Endodermal cell (in vitro differentiated cells): ENCODE measurements around the gene TAF3. TPM values are rescaled to one million over a fixed set of nuclear protein-coding genes. Genes with fewer than 3 reads are reported as not detected.

Experiments
- DNase-seq: peaks from one replicate; pipeline ENCODE4 v3.0.0-alpha.2; 2017
- H3K27ac ChIP-seq: 2 replicates; pipeline ENCODE4 v1.5.1; 2013; ENCODE audit warnings: mild to moderate bottlenecking, low read depth, low read length, moderate library complexity
- H3K27me3 ChIP-seq: 2 replicates; pipeline ENCODE4 v1.6.1; 2013; ENCODE audit warnings: mild to moderate bottlenecking, low read length, moderate library complexity; ENCODE audit not compliant: insufficient read depth, control insufficient read depth, poor library complexity, severe bottlenecking
- H3K36me3 ChIP-seq: 2 replicates; pipeline ENCODE4 v1.7.0; 2013; ENCODE audit warnings: mild to moderate bottlenecking, low read length, moderate library complexity; ENCODE audit not compliant: control insufficient read depth, insufficient read depth
- H3K4me1 ChIP-seq: one replicate; pipeline ENCODE4 v1.7.0; 2013; ENCODE audit warnings: low read length; ENCODE audit not compliant: control insufficient read depth, insufficient read depth
- H3K4me3 ChIP-seq: 2 replicates; pipeline ENCODE4 v1.5.1; 2013; ENCODE audit warnings: mild to moderate bottlenecking, low read length, moderate library complexity
- H3K9ac ChIP-seq: 2 replicates; pipeline ENCODE4 v1.6.1; 2013; ENCODE audit warnings: mild to moderate bottlenecking, low read length, moderate library complexity; ENCODE audit not compliant: poor library complexity, severe bottlenecking; ENCODE audit errors: extremely low read depth
- H3K9me3 ChIP-seq: 2 replicates; pipeline ENCODE4 v1.6.1; 2013; ENCODE audit warnings: mild to moderate bottlenecking, low read length, moderate library complexity; ENCODE audit not compliant: control insufficient read depth
- H3K27ac Mint-ChIP-seq: 2 replicates; pipeline ENCODE4 v1.8.0; 2020; ENCODE audit warnings: mixed read lengths
- H3K27me3 Mint-ChIP-seq: 2 replicates; pipeline ENCODE4 v1.8.0; 2021; ENCODE audit warnings: mild to moderate bottlenecking, mixed read lengths; ENCODE audit not compliant: insufficient read depth
- H3K36me3 Mint-ChIP-seq: 2 replicates; pipeline ENCODE4 v1.8.0; 2020; ENCODE audit warnings: low read depth, mixed read lengths
- H3K4me1 Mint-ChIP-seq: 2 replicates; pipeline ENCODE4 v1.8.0; 2020; ENCODE audit warnings: mixed read lengths
- H3K4me3 Mint-ChIP-seq: 2 replicates; pipeline ENCODE4 v1.8.0; 2020; ENCODE audit warnings: mild to moderate bottlenecking, moderate library complexity, mixed read lengths
- H3K9me3 Mint-ChIP-seq: 2 replicates; pipeline ENCODE4 v1.8.0; 2020; ENCODE audit warnings: mild to moderate bottlenecking, mixed read lengths
- CTCF ChIP-seq: fragments of 200-600 bp; sonication (generic); conservative IDR thresholded peaks from 2 replicates; pipeline ENCODE4 v1.5.0; 2021; ENCODE audit warnings: antibody characterized with exemption, mild to moderate bottlenecking
- WGBS, 2 experiments: methylation state at CpG; one replicate each; pipeline versions ENCODE4 v1.1.5 to v1.1.7; 2013; ENCODE audit warnings: missing lambda C conversion rate in 2 of 2, mixed read lengths in 1 of 2; ENCODE audit not compliant: insufficient coverage in 1 of 2, insufficient read length in 1 of 2; 5-methylcytosine and 5-hydroxymethylcytosine counted together
- total RNA-seq, 2 donors: library from RNA; stranded (reverse); fragmentation: NEBNext Ultra II Directional in 1 of 2; extraction: Animal tissue kit (Norgen Biotek cat#: 25700) in 1 of 2; gene quantifications; 2 replicates in 1 of 2; 3 replicates in 1 of 2; pipeline ENCODE4 v1.2.1, GENCODE V29; 2021

The TAF3 gene
- total RNA-seq, 2 donors from 2014 or later = 9.9 to 10.0 TPM

GRCh38 chr10:7933262-7933661, 115.0 kb downstream of the TAF3 start:
- Histone ChIP-seq H3K4me1 (no peaks in the 10 kb centered on the region), H3K9me3 (peaks cover 6% of the 10 kb centered on the region), H3K27me3 (no peaks in the 10 kb centered on the region), H3K36me3 (no peaks in the 10 kb centered on the region), H3K27ac (no peak overlapping the region), H3K4me3 (no peak overlapping the region), H3K9ac (no peak overlapping the region)
- Mint-ChIP-seq H3K4me1 (peaks cover 19% of the 10 kb centered on the region), H3K27ac (no peak overlapping the region), H3K27me3 (no peaks in the 10 kb centered on the region), H3K4me3 (no peak overlapping the region), H3K9me3 (peaks cover 6% of the 10 kb centered on the region), H3K36me3 (peaks cover 4% of the 10 kb centered on the region)
- WGBS, 2 experiments = 90 to 94% methylated on average over 2 to 3 of the region's 3 CpGs
- no peak for DNase-seq
- TF ChIP-seq CTCF = no peak

- no peaks in the 10 kb centered on the region for H3K4me1 ChIP-seq
- H3K9ac ChIP-seq = no peak overlapping the region
- Mint-ChIP-seq H3K4me3 (no peak overlapping the region), H3K9me3 (peaks cover 6% of the 10 kb centered on the region), H3K36me3 (peaks cover 4% of the 10 kb centered on the region), H3K27me3 (no peaks in the 10 kb centered on the region), H3K27ac (no peak overlapping the region), H3K4me1 (peaks cover 19% of the 10 kb centered on the region)
- no peaks in the 10 kb centered on the region for H3K36me3 ChIP-seq
- no peak for TF ChIP-seq CTCF
- H3K27ac ChIP-seq = no peak overlapping the region
- H3K9me3 ChIP-seq = peaks cover 6% of the 10 kb centered on the region
- 94 to 95% methylated on average over 6 to 8 of the region's 8 CpGs for WGBS, 2 experiments
- DNase-seq = no peak
- no peak overlapping the region for H3K4me3 ChIP-seq
- H3K27me3 ChIP-seq = no peaks in the 10 kb centered on the region
Measured at GRCh38 chr10:7933757-7934156, 115.5 kb downstream of the TAF3 start.

GRCh38 chr10:7937315-7937945, 119.1 kb downstream of the TAF3 start:
- Histone ChIP-seq H3K27ac (no peak overlapping the region), H3K4me3 (no peak overlapping the region), H3K4me1 (no peaks in the 10 kb centered on the region), H3K36me3 (no peaks in the 10 kb centered on the region), H3K9ac (no peak overlapping the region), H3K9me3 (peaks cover 12% of the 10 kb centered on the region), H3K27me3 (no peaks in the 10 kb centered on the region)
- Mint-ChIP-seq H3K4me1 (peaks cover 14% of the 10 kb centered on the region), H3K36me3 (peaks cover 4% of the 10 kb centered on the region), H3K4me3 (no peak overlapping the region), H3K27me3 (no peaks in the 10 kb centered on the region), H3K9me3 (peaks cover 6% of the 10 kb centered on the region), H3K27ac (no peak overlapping the region)
- no peak for DNase-seq
- WGBS, 2 experiments = 95 to 100% methylated on average over 3 to 4 of the region's 5 CpGs
- no peak for TF ChIP-seq CTCF
